ENCODE data around the gene FNDC5. TPM values are rescaled to one million over a fixed set of nuclear protein-coding genes. Genes with fewer than 3 reads are reported as not detected.

The FNDC5 gene
- total and polyA plus RNA-seq, 2 of the 13 experiments (the other 11 are each of a cell fraction or from before 2014, with no cell fraction given) = 1.4 to 3.1 TPM

DNA sequence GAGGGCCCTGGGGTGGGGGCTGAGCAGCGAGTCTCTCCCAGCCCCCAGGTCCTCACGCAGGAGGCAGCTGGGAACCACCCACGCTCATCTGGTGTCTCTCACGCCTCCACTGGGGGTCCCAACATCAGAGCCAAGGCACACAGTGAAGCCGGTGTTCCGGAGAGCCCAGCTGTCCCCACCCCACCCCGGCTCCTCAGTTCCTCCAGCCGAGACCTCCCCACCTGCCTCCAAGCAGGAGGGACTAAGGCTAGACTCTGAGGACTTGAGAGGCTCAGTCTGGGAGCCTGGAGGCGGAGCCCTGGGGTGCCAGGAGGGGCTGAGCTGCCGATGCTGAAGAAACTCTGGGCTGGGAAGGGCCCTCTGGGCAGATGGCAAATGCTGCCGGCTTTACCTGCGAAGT is 14.0 kb upstream of the FNDC5 start:
- H3K9me3 ChIP-seq (ENCODE audit: low read length) = no peaks in the 10 kb centered on the region
- peaks cover 7% of the 10 kb centered on the region for H3K4me1 ChIP-seq (ENCODE audit: insufficient read depth, low read length)
- BruUV-seq (replicated peaks) = no TSS peak
- DNase-seq (ENCODE audit: low spot score) (no peak), ATAC-seq (no peak), FAIRE-seq (no peak)
- no peaks in the 10 kb centered on the region for H3K79me2 ChIP-seq (ENCODE audit: insufficient read depth, low read length)
- intact Hi-C loops (cut with micrococcal nuclease; ENCODE audit: unreplicated experiment) (no loop called here), in situ Hi-C loops (cut with HindIII; ENCODE audit: extremely low pct_ligation_motif_present, low pct_unique_long_range_greater_than_20kb) (no loop called here)
- H3K9ac ChIP-seq (ENCODE audit: insufficient read depth, low read depth, low read length) = no peak overlapping the region
- CTCF ChIA-PET (ENCODE audit: low intra/inter-chr PET ratio, low total read pairs) = no interaction called here
- H3K36me3 ChIP-seq (replicated peaks in 1 of 2; ENCODE audit: control insufficient read depth in 1 of 2, insufficient read depth in 2 of 2, low read length in 2 of 2) = no peaks in the 10 kb centered on the region
- POLR2A ChIA-PET = no interaction called here
- no peak overlapping the region for H3K4me2 ChIP-seq (ENCODE audit: low read depth, low read length)
- no peak overlapping the region for H3K27ac ChIP-seq (ENCODE audit: extremely low read length, insufficient read depth, low read length)
- H4K20me1 ChIP-seq (ENCODE audit: insufficient read depth, low read length) = 0 out of 2 replicates have a peak, but pooled peaks cover 4% of the 10 kb centered on the region
- no peak overlapping the region for H3K4me3 ChIP-seq (replicated peaks in 1 of 3; ENCODE audit: insufficient read depth in 1 of 3, low read depth in 2 of 3, low read length in 3 of 3)
- 7% methylated on average over 3 of the region's 12 CpGs for WGBS (ENCODE audit: low lambda C conversion rate)
- H2AFZ ChIP-seq (ENCODE audit: low read length) = no peak overlapping the region
- no peak for TF ChIP-seq SUZ12 (IDR thresholded peaks at IDR 0.05; ENCODE audit: low read depth, low read length)
- TF ChIP-seq KMT2B (CRISPR knock-in tag; IDR thresholded peaks at IDR 0.05) = no peak
- TF ChIP-seq ZNF101 (CRISPR knock-in tag; IDR thresholded peaks at IDR 0.05; ENCODE audit: borderline replicate concordance, low read depth) = no peak
- TF ChIP-seq, protein P1, sequence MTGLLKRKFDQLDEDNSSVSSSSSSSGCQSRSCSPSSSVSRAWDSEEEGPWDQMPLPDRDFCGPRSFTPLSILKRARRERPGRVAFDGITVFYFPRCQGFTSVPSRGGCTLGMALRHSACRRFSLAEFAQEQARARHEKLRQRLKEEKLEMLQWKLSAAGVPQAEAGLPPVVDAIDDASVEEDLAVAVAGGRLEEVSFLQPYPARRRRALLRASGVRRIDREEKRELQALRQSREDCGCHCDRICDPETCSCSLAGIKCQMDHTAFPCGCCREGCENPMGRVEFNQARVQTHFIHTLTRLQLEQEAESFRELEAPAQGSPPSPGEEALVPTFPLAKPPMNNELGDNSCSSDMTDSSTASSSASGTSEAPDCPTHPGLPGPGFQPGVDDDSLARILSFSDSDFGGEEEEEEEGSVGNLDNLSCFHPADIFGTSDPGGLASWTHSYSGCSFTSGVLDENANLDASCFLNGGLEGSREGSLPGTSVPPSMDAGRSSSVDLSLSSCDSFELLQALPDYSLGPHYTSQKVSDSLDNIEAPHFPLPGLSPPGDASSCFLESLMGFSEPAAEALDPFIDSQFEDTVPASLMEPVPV (CRISPR knock-in tag; IDR thresholded peaks at IDR 0.05) = no peak
- no peak for TF ChIP-seq NFYB (CRISPR knock-in tag; IDR thresholded peaks at IDR 0.05)
- TF ChIP-seq ZBTB7B (CRISPR knock-in tag; IDR thresholded peaks at IDR 0.05) = no peak
- no peak for TF ChIP-seq MAFF (IDR thresholded peaks at IDR 0.05; ENCODE audit: low read depth, low read length)
- TF ChIP-seq KDM3A (CRISPR knock-in tag; IDR thresholded peaks at IDR 0.05; ENCODE audit: low read depth) = no peak
- TF ChIP-seq AGO2 (optimal IDR thresholded peaks at IDR 0.05; ENCODE audit: low read depth, low read length) = no peak
- no peak for TF ChIP-seq HCFC1 (IDR thresholded peaks at IDR 0.05; ENCODE audit: low read depth, low read length)
- TF ChIP-seq RNF2 (conservative IDR thresholded peaks at IDR 0.05; ENCODE audit: low read depth) = no peak
- no peak for TF ChIP-seq SMAD9 (CRISPR knock-in tag; IDR thresholded peaks at IDR 0.05)
- TF ChIP-seq ZNF75D (CRISPR knock-in tag; IDR thresholded peaks at IDR 0.05; ENCODE audit: borderline replicate concordance) = no peak
- H3K27me3 ChIP-seq (ENCODE audit: control insufficient read depth in 1 of 2, insufficient read depth in 2 of 2, low read length in 2 of 2) = peaks cover 9 to 55% of the 10 kb centered on the region in 2 experiments; a peak in 4 of 5 replicates
